ENCODE measurements around the gene CAV3.

Gene CAV3

GRCh38 chr3:8729479-8729878 lies 4.1 kb upstream of the CAV3 start:
- Histone ChIP-seq H3K27ac (ENCODE audit: extremely low read depth, low read depth, low read length) (no peak overlapping the region), H3K4me1 (ENCODE audit: control insufficient read depth, insufficient read depth, low read length) (peaks cover 3% of the 10 kb centered on the region; the same call in 1 of the 2 replicates), H3K9me3 (ENCODE audit: control insufficient read depth, insufficient read depth, low read depth, low read length) (no peaks in the 10 kb centered on the region), H3K4me3 (ENCODE audit: low read depth, low read length) (no peak overlapping the region), H3K36me3 (ENCODE audit: control insufficient read depth in 2 of 2, insufficient read depth in 1 of 2, low read length in 2 of 2) (no peaks in the 10 kb centered on the region)
- POLR2A ChIA-PET: interaction anchor here (1.7 kb wide), 1 partner anchor 12 kb away, joined by 3 read pairs; no protein-coding TSS in a partner anchor
- no peak for TF ChIP-seq ZNF707 (tag by site-specific recombination; IDR thresholded peaks at IDR 0.05)
- TF ChIP-seq ZNF169 (tag by site-specific recombination; IDR thresholded peaks at IDR 0.05): no peak
- no peak for TF ChIP-seq ZSCAN4 (tag by site-specific recombination; IDR thresholded peaks at IDR 0.05)
- TF ChIP-seq ATF2 (tag by site-specific recombination; IDR thresholded peaks at IDR 0.05; ENCODE audit: low read depth): no peak
- TF ChIP-seq ZNF146 (tag by site-specific recombination; IDR thresholded peaks at IDR 0.05): no peak
- TF ChIP-seq ZNF629 (tag by site-specific recombination; IDR thresholded peaks at IDR 0.05): no peak
- TF ChIP-seq GLI4 (tag by site-specific recombination; IDR thresholded peaks at IDR 0.05): no peak
- no peak for TF ChIP-seq ZSCAN23 (tag by site-specific recombination; IDR thresholded peaks at IDR 0.05)
- no peak for TF ChIP-seq REPIN1 (tag by site-specific recombination; IDR thresholded peaks at IDR 0.05; ENCODE audit: low read depth)
- no peak for TF ChIP-seq ZSCAN16 (tag by site-specific recombination; IDR thresholded peaks at IDR 0.05)
- TF ChIP-seq, protein P1, sequence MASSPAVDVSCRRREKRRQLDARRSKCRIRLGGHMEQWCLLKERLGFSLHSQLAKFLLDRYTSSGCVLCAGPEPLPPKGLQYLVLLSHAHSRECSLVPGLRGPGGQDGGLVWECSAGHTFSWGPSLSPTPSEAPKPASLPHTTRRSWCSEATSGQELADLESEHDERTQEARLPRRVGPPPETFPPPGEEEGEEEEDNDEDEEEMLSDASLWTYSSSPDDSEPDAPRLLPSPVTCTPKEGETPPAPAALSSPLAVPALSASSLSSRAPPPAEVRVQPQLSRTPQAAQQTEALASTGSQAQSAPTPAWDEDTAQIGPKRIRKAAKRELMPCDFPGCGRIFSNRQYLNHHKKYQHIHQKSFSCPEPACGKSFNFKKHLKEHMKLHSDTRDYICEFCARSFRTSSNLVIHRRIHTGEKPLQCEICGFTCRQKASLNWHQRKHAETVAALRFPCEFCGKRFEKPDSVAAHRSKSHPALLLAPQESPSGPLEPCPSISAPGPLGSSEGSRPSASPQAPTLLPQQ (tag by site-specific recombination; IDR thresholded peaks at IDR 0.05): no peak
- TF ChIP-seq TCF7L2 (IDR thresholded peaks at IDR 0.05; ENCODE audit: borderline replicate concordance, low read depth, low read length): no peak
- no peak for TF ChIP-seq ZNF580 (tag by site-specific recombination; IDR thresholded peaks at IDR 0.05)
- no peak for TF ChIP-seq KLF8 (tag by site-specific recombination; IDR thresholded peaks at IDR 0.05)
- TF ChIP-seq ZNF530 (tag by site-specific recombination; IDR thresholded peaks at IDR 0.05; ENCODE audit: low read depth): no peak
- CTCF ChIA-PET: interaction anchor here (1.4 to 1.8 kb wide), 2 partner anchors 16 to 40 kb away, joined by 6 to 8 read pairs; partner anchors contain the start of gene OXTR

DNA sequence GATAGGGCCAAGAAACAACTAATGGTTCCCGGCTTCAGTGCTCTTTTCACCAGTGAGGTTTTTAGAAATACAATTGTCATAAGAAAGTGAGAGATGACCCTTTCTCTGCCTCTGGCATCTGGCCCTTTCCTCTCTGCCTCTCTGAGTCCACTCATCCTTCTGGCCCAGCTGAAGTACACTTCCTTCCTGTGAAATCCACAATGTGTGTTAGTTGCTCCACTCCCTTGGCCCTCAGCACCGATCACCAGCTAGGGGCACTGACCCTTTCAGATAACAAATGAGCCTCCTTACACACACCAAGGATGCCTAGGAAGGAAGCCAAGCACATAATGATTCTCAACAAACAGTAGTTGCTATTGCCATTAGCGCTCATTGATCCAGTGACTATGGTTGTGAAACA lies 2.9 kb upstream of the CAV3 start:
- H3K4me3 ChIP-seq (ENCODE audit: low read depth, low read length): no peak overlapping the region
- no peaks in the 10 kb centered on the region for H3K4me1 ChIP-seq (ENCODE audit: control insufficient read depth, insufficient read depth, low read length)
- H3K27ac ChIP-seq (ENCODE audit: extremely low read depth, low read depth, low read length): no peak overlapping the region
- CTCF ChIA-PET: interaction anchor here (0.8 to 1.1 kb wide), 2 partner anchors 17 to 39 kb away, joined by 3 read pairs; partner anchors contain the start of gene OXTR
- no peaks in the 10 kb centered on the region for H3K36me3 ChIP-seq (ENCODE audit: control insufficient read depth in 2 of 2, insufficient read depth in 1 of 2, low read length in 2 of 2)
- POLR2A ChIA-PET: interaction anchor here (1.7 kb wide), 1 partner anchor 11 kb away, joined by 3 read pairs; no protein-coding TSS in a partner anchor
- H3K9me3 ChIP-seq (ENCODE audit: control insufficient read depth, insufficient read depth, low read depth, low read length): no peaks in the 10 kb centered on the region
- no peak for TF ChIP-seq PRDM1 (tag by site-specific recombination; IDR thresholded peaks at IDR 0.05)
- TF ChIP-seq ZNF302 (tag by site-specific recombination; IDR thresholded peaks at IDR 0.05; ENCODE audit: low read depth): no peak
- TF ChIP-seq ZNF560 (tag by site-specific recombination; IDR thresholded peaks at IDR 0.05; ENCODE audit: borderline replicate concordance): no peak

DNA sequence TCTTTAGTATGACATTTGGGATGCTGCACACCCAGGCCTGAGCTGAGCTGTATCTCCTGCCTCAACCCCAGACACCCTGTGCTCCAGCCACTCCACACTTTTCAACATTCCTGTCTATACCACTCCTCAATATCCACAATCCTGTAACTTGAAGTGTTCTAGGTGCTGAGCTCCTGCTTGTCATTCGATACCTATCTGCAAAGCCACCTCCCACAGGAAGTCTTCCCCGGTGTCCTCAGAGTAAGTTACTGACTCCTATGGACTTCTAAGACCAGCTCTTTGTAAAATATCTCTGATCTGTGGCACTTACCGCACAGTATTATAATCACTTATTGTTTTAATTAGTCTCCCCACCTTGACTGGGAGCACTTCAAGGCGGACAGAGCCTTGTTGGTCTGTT lies 1.2 kb upstream of the CAV3 start:
- Histone ChIP-seq H3K4me1 (ENCODE audit: control insufficient read depth, insufficient read depth, low read length) (no peaks in the 10 kb centered on the region), H3K36me3 (ENCODE audit: control insufficient read depth in 2 of 2, insufficient read depth in 1 of 2, low read length in 2 of 2) (no peaks in the 10 kb centered on the region), H3K9me3 (ENCODE audit: control insufficient read depth, insufficient read depth, low read depth, low read length) (no peaks in the 10 kb centered on the region), H3K27ac (ENCODE audit: extremely low read depth, low read depth, low read length) (no peak overlapping the region), H3K4me3 (ENCODE audit: low read depth, low read length) (no peak overlapping the region)
- CTCF ChIA-PET: interaction anchor here (0.5 to 1.4 kb wide), 4 partner anchors 10 to 779 kb away, joined by 3 to 5 read pairs (median 4); partner anchors contain the start of gene OXTR
- POLR2A ChIA-PET: interaction anchor here (1.0 kb wide), 1 partner anchor 8 kb away, joined by 5 read pairs; no protein-coding TSS in a partner anchor
- no peak for TF ChIP-seq WT1 (tag by site-specific recombination; IDR thresholded peaks at IDR 0.05)
